PC-3 (cell line): ENCODE measurements around the gene MYL9. TPM values are rescaled to one million over a fixed set of nuclear protein-coding genes. Genes with fewer than 3 reads are reported as not detected.

Source experiments
- ATAC-seq: fragments of 200-7000 bp; cut with Tn5 transposase; 2 replicates; pipeline ENCODE4 v1.9.1; 2020; ENCODE audit warnings: mild to moderate bottlenecking, moderate library complexity
- BruUV-seq: library from RNA; stranded (reverse); fragments of 400-500 nt; replicated peaks from 2 replicates; lab custom pipeline; 2021; lab: Mats Ljungman, UMichigan
- CTCF ChIA-PET: fragments of 300-600 bp; sonication (Branson Sonifier 250); formaldehyde crosslinking; loops from one replicate; lab custom pipeline; 2022; ENCODE audit warnings: antibody characterized with exemption; lab: Charles Lee
- POLR2A ChIA-PET: fragments of 300-600 bp; sonication (Branson Sonifier 250); formaldehyde crosslinking; loops from one replicate; lab custom pipeline; 2022; ENCODE audit warnings: antibody characterized with exemption; ENCODE audit not compliant: unreplicated experiment; lab: Charles Lee
- DNase-seq: peaks from one replicate; pipeline ENCODE4 v3.0.0-alpha.2; 2015
- H2AFZ ChIP-seq: fragments of 300-600 bp; sonication (generic); 2 replicates; pipeline ENCODE4 v1.6.0; 2016; ENCODE audit warnings: antibody characterized with exemption, low read length
- H3F3A ChIP-seq: fragments of 300-600 bp; sonication (generic); one replicate; pipeline ENCODE4 v1.6.0; 2017; ENCODE audit warnings: antibody characterized with exemption, low read length, control low read depth, mild to moderate bottlenecking; ENCODE audit not compliant: unreplicated experiment
- H3K27ac ChIP-seq: fragments of 300-600 bp; sonication (generic); 2 replicates; pipeline ENCODE4 v1.5.1; 2016; ENCODE audit warnings: mild to moderate bottlenecking, low read length
- H3K27me3 ChIP-seq: fragments of 300-600 bp; sonication (generic); 2 replicates; pipeline ENCODE4 v1.6.1; 2016; ENCODE audit warnings: low read length, mixed read lengths
- H3K36me3 ChIP-seq: fragments of 300-600 bp; sonication (generic); 2 replicates; pipeline ENCODE4 v1.6.1; 2016; ENCODE audit warnings: low read depth, mixed run types, low read length, mixed read lengths
- H3K4me1 ChIP-seq: fragments of 300-600 bp; sonication (generic); 2 replicates; pipeline ENCODE4 v1.5.1; 2016; ENCODE audit warnings: low read length; ENCODE audit not compliant: insufficient read depth
- H3K4me2 ChIP-seq: fragments of 300-600 bp; sonication (generic); 2 replicates; pipeline ENCODE4 v1.6.0; 2016; ENCODE audit warnings: low read length
- H3K4me3 ChIP-seq: fragments of 300-600 bp; sonication (generic); 2 replicates; pipeline ENCODE4 v1.5.1; 2016; ENCODE audit warnings: mild to moderate bottlenecking, low read length, mixed read lengths
- H3K79me2 ChIP-seq: fragments of 300-600 bp; sonication (generic); 2 replicates; pipeline ENCODE4 v1.6.1; 2017; ENCODE audit warnings: low read length, mixed read lengths
- H3K9ac ChIP-seq: fragments of 300-600 bp; sonication (generic); 2 replicates; pipeline ENCODE4 v1.6.0; 2016; ENCODE audit warnings: mild to moderate bottlenecking, low read length
- H3K9me2 ChIP-seq: fragments of 300-600 bp; sonication (generic); replicated peaks from 2 replicates; pipeline ENCODE4 v1.6.1; 2016; ENCODE audit warnings: mixed run types, low read length, mixed read lengths
- H3K9me3 ChIP-seq: fragments of 300-600 bp; sonication (generic); 2 replicates; pipeline ENCODE4 v1.6.1; 2016; ENCODE audit warnings: low read length, mixed read lengths
- H4K20me1 ChIP-seq: fragments of 300-600 bp; sonication (generic); 2 replicates; pipeline ENCODE4 v1.6.1; 2016; ENCODE audit warnings: low read length, mixed read lengths
- CTCF ChIP-seq: fragments of 300-600 bp; sonication (generic); conservative IDR thresholded peaks from 2 replicates; pipeline ENCODE4 v1.5.1; 2017; ENCODE audit warnings: antibody characterized with exemption, low read depth, mild to moderate bottlenecking, low read length
- EZH2 ChIP-seq: fragments of 300-600 bp; sonication (generic); IDR thresholded peaks from one replicate; pipeline ENCODE4 v1.6.1; 2017; ENCODE audit warnings: antibody characterized with exemption, mild to moderate bottlenecking, low read length; ENCODE audit not compliant: unreplicated experiment
- EZH2phosphoT487 ChIP-seq: fragments of 300-600 bp; sonication (generic); IDR thresholded peaks from 2 replicates; pipeline ENCODE4 v1.6.1; 2018; ENCODE audit warnings: mild to moderate bottlenecking, antibody characterized with exemption, low read length, borderline replicate concordance
- intact Hi-C: fragments of 100-400 bp; cut with micrococcal nuclease; formaldehyde crosslinking; loops from 2 replicates; pipeline ENCODE4 v1.9.0; 2023
- total RNA-seq: library from RNA; depleted of rRNA; stranded (reverse); fragments of >200 nt; gene quantifications from 2 replicates; pipeline ENCODE4 v1.2.3, GENCODE V29; 2014

MYL9 gene
- total RNA-seq, 1 experiment from 2014 or later = 12.0 TPM

- Histone ChIP-seq H3K9me3 (no peaks in the 10 kb centered on the region), H3K4me1 (no peaks in the 10 kb centered on the region), H3K79me2 (no peaks in the 10 kb centered on the region), H3K27me3 (no peaks in the 10 kb centered on the region), H3F3A (no peaks in the 10 kb centered on the region), H3K9me2 (no peaks in the 10 kb centered on the region), H3K4me3 (no peak overlapping the region), H2AFZ (no peak overlapping the region), H3K27ac (no peak overlapping the region), H3K4me2 (no peak overlapping the region), H3K36me3 (no peaks in the 10 kb centered on the region), H3K9ac (no peak overlapping the region), H4K20me1 (no peaks in the 10 kb centered on the region)
- DNase-seq (no peak), ATAC-seq (no peak)
- ChIA-PET POLR2A (no interaction called here), CTCF (no interaction called here)
- TF ChIP-seq CTCF = no peak
- no peak for TF ChIP-seq EZH2
- TF ChIP-seq EZH2phosphoT487 = no peak
- intact Hi-C loops = no loop called here
- no TSS peak for BruUV-seq
These were observed 6.1 kb downstream of the MYL9 start for GRCh38 chr20:36547186-36548005.

- Histone ChIP-seq H3K27me3 (no peaks in the 10 kb centered on the region), H3K9me2 (no peaks in the 10 kb centered on the region), H3F3A (no peaks in the 10 kb centered on the region), H3K4me3 (no peak overlapping the region), H4K20me1 (no peaks in the 10 kb centered on the region), H3K9ac (no peak overlapping the region), H2AFZ (no peak overlapping the region), H3K36me3 (no peaks in the 10 kb centered on the region), H3K27ac (no peak overlapping the region), H3K4me1 (no peaks in the 10 kb centered on the region), H3K4me2 (no peak overlapping the region), H3K9me3 (no peaks in the 10 kb centered on the region), H3K79me2 (no peaks in the 10 kb centered on the region)
- ATAC-seq (no peak), DNase-seq (no peak)
- ChIA-PET CTCF (no interaction called here), POLR2A (interaction anchor here (0.7 kb wide), 1 partner anchor 13 kb away, joined by 11 read pairs; no protein-coding TSS in a partner anchor)
- peak; percentile 42; the same call in 1 of the 2 replicates for TF ChIP-seq CTCF
- no peak for TF ChIP-seq EZH2phosphoT487
- intact Hi-C loops = no loop called here
- BruUV-seq = no TSS peak
These were observed 6.6 kb downstream of the MYL9 start for GRCh38 chr20:36548006-36548315.
